GM18861 (cell line): ENCODE data around the gene ATP6V1D.
"Not testable (repeated sequence)": the region's sequence is repeated elsewhere in the genome, so short reads cannot be mapped to it uniquely, and the experiment has no call there.

Experiments
- ATAC-seq: cut with Tn5 transposase; IDR thresholded peaks from one replicate; pipeline ENCODE4 v1.9.1; 2021; ENCODE audit not compliant: unreplicated experiment

ATP6V1D gene

DNA sequence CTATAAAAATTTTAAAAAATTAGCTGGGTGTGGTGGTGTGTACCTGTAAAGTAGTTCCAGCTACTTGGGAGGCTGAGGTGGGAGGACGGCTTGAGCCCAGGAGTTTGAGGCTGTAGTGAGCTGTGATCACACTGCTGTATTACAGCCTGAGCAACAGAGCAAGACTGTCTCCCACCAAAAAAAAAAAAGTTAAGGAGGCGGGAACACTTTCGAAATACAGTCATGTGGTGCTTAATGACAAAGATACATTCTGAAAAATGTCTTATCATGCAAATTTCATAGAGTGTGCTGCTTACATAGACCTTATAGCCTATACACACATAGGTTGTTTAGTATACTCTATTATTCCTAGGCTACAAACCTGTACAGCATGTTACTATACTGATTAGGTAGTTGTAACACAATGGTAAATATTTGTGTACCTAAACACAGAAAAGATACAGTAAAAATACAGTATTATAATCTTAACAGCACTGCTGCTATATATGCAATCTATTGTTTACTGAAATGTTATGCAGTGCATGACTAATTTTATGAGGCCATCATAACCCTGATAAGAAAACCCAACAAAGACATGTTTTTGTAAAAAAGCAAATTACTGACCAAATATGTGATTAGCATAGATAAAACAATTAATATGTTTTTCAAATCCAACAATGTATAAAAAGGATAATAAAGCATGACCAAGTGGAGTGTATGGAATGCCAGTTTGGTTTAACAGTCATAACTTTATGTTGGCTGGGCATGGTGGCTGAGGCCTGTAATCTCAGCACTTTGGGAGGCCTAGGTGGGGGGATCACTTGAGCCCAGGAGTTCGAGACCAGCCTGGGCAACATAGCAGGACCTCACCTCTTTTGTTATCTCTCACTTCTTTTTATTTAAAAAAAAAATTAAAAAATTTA, 11.9 kb upstream of the ATP6V1D start:
- no peak for ATAC-seq

DNA sequence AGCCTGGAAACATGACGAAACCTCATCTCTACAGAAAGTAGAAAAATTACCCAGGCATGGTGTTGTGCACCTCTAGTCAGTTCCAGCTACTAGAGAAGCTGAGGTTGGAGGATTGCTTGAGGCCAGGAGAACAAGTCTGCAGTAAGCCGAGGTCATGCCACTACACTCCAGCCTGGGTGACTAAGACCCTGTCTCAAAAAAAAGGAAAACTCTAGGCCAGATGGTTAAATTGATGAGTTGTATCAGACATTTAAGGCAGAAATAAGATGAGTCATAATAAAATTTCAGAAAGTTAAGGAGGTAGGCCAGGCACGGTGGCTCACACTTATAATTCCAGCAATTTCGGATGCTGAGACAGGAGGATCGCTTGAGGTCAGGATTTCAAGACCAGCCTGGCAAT, 11.2 kb upstream of the ATP6V1D start:
- no peak for ATAC-seq

DNA sequence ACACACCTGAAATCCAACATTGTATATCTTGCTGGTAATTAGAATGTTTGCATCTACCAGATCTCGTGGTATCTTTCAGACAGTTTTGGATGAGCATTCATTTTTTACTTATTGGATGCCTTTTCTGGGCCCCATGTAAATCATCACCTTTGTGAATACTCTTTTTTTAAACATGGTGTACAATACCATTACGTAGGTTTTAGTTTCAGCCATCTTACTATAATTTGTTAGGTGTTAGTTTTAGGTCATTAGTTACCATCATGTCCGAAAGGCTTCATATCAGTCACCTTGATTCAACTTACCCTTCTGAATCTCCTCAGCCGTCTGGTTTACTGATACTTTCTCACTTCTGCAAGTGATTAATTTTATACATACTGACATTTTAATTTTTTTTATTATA, 5.9 kb upstream of the ATP6V1D start:
- ATAC-seq = no peak

DNA sequence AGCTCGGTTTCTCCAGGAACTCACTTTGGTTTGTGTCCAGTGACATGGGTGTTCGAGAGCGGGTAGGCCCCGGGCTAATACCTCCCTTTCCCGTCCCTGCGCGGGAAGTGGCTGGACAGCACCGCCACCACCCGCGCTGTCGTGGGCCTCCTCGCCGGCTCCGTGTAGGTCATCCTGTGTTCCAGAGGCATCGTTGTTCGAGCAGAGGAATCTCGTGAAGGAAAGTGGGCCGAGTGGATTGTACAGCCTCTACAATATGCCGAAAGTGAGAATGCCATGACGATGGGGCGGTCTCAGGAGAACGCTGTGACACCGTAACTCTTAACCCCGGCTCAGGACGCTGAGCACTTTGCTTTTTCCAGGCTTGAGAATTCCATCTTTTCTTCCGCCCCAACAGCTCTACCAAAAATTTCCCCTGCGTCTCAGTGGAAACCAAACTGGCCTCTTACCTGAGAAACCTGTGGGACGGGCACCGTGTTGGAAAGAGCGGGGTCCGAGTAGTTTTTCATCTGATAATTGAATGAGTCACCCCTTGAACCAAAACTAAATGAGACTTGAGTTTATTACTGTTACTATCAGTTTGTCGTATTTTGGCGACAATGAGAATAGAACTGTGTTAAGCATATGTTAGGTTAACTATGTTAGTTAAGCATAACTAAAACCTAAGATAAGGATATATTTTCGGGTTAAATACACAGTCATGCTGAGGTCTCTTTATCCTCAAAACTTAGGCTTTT, 1.0 kb upstream of the ATP6V1D start:
- no peak for ATAC-seq

DNA sequence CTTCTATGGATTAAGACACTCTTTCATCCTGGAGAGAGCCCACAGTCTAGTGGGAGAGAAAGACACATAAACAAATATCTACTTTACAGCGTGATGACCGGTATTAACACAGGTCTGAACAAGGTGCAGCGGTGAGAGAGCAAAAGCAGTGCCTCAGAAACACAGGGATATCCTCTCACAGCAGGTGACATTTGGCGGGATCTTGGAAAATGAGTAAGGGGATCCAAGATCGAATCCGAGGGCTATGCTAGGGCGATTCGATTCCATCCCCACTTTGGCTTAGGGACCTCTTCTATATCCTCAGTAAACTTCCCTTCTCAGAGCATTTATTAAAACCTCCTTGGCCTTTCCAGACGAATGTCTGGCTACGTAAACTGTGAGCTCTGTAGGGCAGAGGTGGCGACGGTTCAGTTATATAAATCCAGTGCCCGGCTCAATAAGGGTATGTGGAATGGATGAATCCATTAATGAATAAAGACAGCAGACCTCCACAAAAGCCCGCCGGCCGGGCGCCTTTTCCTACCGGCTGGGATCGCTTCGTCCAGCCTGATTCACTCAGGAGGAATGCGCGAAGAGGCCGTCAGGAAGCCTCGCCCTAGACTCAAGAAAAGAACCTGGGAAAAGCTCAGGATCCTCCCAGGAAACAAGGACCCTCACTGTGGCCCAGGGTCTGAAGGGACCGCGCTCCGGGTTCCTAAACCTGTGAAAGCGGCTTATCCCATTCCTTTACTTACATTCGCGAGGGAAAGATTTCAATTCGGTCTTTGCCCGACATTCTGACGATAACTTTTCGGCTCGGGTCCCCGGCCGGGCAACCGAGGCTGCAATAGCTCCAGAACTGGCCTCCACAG, 455 bp downstream of the ATP6V1D start:
- no peak for ATAC-seq

DNA sequence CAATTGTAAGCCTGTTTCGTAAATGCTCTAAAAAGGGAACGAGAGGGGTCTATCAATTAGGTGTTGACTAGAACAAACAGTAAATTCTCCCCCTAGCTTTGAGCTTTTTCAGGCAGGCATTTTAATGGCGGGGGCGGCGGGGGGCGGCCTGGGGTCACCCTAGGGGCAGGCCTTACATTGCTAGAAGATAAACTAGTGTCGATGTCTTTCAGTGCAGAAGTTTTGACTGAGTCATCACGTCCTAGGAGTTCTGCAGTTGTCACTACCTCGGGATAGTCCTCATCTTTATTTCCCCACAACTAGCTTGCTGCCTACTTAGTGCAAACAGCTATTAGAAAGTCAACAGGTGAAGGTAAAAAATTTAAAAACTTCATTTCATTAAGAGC, 1.6 kb downstream of the ATP6V1D start:
- ATAC-seq = no peak

DNA sequence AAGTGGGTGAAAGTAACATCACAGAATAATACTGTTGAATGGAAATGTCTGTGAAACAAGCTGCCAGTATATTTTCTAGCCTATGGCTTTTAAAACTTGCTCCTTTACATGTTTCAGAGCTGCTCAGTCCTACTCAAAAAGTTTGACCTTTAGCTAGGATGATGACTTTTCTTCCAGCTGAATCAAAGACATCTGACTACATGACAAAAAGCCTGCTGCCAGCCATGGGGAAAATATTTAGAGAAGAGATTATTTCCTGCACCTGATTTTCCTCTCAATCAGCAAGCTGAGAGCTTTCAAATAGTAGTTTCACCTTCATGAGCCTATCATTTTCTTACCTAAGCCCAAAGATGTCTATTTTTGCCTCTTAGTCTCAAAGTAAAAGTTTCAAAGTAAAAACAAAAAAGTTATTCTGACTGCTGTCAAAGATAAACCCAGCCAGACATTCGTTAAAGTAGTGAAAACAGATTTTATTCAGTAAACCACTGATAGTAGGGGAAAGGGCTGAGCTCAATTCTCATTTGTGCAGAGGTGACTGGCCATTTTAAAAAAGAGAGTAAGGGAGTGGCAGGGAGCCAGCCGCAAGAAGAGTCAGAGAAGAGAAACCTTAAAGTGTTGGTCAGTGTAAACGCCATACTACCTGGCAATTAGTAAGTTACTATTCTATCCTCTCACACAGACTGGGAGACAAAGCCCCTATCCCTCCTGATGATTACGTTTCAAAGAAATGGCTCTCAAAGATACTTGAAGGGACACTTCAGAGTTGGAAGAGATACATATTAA, 2.2 kb downstream of the ATP6V1D start:
- ATAC-seq = no peak

DNA sequence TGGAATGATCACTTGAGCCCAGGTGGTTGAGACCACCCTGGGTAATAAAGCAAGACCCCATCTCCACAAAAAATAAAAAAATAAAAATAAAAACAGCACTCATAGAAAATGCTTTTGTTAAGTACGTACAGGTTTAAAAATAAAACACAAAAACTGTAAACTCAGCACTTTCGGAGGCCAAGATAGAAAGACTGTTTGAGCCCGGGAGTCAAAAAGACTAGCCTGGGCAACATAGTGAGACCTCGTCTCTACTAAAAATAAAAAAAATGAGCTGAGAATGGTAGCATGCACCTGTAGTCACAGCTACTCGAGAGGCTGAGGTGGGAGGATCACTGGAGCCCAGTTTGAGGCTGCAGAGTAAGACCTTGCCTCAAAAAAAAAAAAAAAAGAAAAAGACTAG, 7.5 kb downstream of the ATP6V1D start:
- no peak for ATAC-seq

DNA sequence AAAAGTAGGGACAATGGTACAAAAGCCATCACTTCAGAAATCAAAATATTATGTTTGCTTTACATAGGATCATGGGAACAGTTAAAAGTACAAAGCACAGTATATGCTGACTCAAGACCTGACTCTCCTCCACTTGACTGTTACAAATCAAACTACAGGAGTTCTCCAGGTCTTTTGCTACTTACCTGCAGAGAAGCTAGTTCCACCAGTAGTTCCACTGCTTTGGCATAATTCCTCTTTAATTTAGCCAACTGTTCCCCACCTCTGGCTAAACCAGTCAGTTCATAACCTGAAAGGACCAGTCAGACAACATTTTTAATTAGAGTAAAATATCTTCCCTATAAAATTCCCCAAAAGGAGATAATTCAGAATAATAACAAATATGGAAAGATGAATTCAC, 14.0 kb downstream of the ATP6V1D start:
- no peak for ATAC-seq

DNA sequence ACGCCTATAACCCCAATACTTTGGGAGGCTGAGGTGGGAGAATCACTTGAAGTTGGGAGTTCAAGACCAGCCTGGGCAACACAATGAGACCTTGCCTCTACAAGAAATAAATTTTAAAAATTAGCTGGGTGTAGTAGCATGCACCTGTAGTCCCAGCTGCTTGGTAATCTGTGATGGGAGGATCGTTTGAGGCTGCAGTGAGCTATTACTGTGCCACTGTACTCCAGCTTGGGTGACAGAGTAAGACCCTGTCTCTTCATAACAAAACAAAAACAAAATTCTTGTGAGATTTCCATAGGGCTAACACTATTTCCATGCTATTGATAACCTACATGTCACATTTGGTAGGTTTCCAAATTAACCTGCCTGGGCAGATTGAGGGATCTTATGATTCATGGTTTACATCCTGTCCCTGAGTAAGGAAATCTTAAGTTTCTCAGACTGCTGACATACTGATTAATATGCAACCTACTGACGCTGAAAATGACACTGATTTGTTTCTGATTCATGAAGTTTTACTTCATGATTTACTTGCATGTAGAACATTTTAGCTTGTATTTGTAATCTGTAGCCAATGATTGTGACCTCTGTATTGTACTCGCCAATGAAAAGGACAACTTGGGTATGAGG, 15.9 kb downstream of the ATP6V1D start:
- ATAC-seq = no peak

DNA sequence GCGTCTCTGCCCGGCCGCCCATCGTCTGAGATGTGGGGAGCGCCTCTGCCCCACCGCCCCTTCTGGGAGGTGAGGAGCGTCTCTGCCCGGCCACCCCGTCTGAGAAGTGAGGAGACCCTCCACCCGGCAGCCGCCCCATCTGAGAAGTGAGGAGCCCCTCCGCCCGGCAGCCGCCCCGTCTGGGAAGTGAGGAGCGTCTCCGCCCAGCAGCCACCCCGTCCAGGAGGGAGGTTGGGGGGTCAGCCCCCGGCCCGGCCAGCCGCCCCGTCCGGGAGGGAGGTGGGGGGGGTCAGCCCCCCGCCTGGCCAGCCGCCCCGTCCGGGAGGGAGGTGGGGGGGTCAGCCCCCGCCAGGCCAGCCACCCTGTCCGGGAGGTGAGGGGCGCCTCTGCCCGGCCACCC, 18.4 kb downstream of the ATP6V1D start:
- ATAC-seq = not testable (repeated sequence)

DNA sequence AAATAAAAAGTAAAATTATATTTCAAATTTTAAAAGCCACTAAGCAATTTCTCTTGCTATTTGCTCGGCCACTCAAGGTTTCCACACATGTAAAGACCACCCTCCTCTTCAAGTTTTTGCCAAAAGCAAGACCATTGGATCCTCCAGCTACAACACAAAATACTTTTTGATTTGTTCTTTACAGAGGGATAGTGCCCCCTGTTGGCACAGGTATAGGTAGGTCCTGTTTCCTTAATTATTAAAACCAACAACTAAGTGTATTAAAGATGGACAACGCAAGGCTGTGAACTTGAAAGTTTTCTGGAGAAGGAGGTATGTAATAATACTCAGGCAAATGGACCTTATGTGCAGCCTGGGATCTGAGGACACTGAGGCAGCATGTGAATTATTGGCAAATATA, 23.8 kb downstream of the ATP6V1D start:
- no peak for ATAC-seq

DNA sequence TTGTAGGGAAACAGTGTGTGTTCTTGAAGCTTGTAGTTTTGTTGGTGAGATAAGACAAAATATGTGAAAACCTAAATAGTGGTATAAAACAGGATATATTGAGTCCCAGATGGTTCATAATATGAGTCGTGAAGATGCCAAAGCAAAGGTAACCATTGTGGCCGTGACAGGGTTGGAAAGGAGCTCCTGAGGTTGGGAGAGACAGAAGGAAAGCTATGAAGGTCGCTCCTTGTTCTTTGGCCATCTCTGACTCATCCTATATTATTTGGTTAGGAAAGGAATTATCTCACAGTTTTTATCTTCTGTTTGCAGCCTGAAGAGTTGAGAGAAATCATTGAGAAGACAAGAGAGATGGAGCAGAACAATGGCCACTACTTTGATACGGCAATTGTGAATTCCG, 27.1 kb downstream of the ATP6V1D start:
- no peak for ATAC-seq

DNA sequence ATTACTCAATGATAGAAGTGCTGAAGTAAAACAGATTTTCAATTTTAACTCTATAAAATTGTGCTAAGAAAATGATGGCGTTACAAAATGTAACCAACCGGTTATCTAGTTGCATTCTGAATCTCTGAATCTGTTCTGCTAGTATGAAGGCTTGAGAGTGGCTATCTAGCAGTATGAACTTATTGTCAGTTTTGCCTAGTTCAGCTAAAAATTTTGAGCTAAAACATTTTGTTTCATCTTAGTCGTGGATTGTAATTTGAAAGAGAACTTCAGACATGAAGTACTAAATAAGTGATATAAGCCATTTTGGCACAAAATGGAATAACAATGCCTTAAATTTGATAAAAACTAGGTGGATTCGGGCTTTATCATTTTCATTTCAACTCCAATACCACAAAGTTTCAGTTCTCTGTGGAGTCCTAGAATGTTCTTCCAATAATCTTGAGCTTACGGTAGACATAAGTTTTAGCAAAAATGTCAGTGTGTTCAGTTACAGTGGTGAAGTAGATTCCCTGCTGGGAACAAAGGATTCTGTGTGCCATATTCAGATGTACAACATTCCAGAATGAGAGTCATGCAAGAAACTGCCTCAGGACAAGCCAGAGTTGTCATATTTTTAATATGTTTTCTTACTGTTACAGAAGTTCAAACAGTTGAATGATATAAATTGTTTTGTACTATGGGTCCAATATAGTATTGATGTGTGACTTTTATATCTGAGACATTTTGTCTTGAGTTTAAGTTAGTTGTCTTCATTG, 28.1 kb downstream of the ATP6V1D start:
- no peak for ATAC-seq

DNA sequence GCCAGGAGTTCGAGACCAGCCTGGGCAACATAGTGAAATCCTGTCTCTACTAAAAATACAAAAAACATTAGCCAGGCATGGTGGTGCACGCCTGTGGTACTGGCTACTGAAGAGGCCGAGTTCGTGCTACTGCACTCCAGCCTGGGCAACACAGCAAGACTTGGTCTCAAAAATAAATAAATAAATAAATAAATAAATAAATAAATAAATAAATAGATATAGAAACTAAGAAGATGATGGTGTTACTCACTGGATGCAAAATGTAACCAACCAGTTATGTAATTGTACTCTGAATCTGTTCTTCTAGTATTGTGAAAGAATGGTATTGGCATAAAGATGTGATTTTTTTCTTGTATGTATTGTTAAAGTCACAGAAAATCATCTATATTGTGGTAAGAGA, 29.9 kb downstream of the ATP6V1D start:
- not testable (repeated sequence) for ATAC-seq

DNA sequence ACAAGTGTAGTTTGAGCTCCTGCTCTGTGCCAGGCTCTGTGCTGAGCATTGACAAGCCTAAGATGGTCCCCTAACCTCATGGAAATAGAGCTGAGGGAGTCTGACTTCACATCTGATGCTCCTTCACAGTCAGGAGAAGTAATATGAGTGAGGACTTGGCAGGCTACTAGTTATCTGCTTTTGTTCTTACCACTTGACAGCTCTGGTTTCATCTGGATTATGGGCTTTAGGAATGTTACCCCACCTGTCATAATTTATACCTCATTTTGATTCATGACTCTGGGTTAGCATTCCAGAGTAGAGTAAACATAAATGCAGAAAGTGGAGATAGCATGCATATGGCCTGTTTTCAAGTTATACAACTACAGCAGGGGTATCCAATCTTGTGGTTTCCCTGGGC, 40.5 kb downstream of the ATP6V1D start:
- ATAC-seq = no peak

DNA sequence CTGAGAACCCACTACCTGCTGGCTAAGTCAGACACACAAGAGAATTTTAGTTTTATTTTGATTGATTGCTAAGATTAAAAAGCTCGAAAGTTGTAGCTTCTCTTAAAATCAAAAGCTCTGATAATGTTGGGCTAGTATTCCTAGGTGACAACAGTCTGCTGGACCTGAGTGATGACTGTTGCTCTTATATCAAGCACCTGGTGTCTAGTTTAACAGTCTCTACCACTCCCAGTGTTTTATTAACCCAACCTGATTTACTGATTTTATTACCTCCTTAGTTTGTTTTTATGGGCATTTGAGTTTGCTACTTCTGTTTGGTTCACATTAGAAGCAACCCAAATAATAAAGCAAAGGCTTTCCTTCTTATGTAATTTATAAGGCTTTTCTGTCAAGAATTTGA, 41.8 kb downstream of the ATP6V1D start:
- no peak for ATAC-seq

DNA sequence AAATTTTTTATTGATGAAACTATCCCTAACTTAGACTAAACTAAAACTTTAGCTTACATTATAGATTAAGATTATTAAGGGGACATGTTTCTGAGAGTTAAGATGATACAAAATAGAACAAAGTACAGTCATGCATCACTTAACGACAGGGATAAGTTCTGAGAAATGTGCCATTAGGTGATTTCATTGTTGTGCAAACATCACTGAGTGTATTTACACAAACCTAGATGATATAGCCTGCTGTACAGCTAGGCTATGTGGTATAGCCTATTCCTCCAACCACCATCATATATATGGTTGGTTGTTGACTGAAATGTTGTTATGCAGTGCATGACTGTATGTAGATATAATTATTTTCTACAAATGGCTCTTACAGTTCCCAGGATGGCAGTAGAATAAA, 46.5 kb downstream of the ATP6V1D start:
- no peak for ATAC-seq

DNA sequence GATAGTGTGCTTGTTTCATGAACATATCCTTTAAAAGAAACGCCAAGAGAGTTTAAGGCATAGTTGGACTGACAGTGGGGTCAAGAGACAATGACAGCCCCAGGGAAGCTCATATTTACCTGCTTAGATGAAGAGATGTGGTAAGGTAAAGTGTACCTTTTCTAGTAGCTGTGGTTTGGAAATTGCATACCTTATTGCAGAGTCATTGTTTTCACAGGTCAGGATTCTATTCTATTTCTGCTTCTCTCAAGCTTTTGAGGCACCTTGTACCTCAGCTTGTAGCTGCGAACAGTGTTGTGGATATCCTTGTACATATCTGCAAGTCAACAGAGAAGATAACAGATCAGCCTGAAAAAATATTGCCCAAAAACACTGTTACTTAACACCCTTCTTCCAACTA, 47.7 kb downstream of the ATP6V1D start:
- ATAC-seq = no peak
